Neural progenitor cell (in vitro differentiated cells): ENCODE data around the gene SLC6A9. TPM values are rescaled to one million over a fixed set of nuclear protein-coding genes. Genes with fewer than 3 reads are reported as not detected.

ENCODE experiments used
- DNase-seq: peaks from one replicate; pipeline ENCODE4 v3.0.0-alpha.2; 2016; ENCODE audit warnings: low spot score
- H2AFZ ChIP-seq: fragments of 200-600 bp; sonication (generic); replicated peaks from 2 replicates; pipeline ENCODE4 v1.6.1; 2016; ENCODE audit warnings: antibody characterized with exemption
- H3F3A ChIP-seq: fragments of 200-600 bp; sonication (generic); 2 replicates; pipeline ENCODE4 v1.6.1; 2016; ENCODE audit warnings: antibody characterized with exemption, low read depth
- H3K27ac ChIP-seq: fragments of 200-600 bp; sonication (generic); 2 replicates; pipeline ENCODE4 v1.5.1; 2016; ENCODE audit warnings: mild to moderate bottlenecking
- H3K27me3 ChIP-seq: fragments of 200-600 bp; sonication (generic); 2 replicates; pipeline ENCODE4 v1.6.1; 2016; ENCODE audit warnings: mild to moderate bottlenecking, moderate library complexity
- H3K36me3 ChIP-seq: fragments of 200-600 bp; sonication (generic); 2 replicates; pipeline ENCODE4 v1.5.1; 2016
- H3K4me1 ChIP-seq: fragments of 200-600 bp; sonication (generic); 2 replicates; pipeline ENCODE4 v1.6.1; 2016; ENCODE audit warnings: mixed run types
- H3K4me2 ChIP-seq: fragments of 200-600 bp; sonication (generic); 2 replicates; pipeline ENCODE4 v1.6.1; 2016
- H3K4me3 ChIP-seq: fragments of 200-600 bp; sonication (generic); 2 replicates; pipeline ENCODE4 v1.5.1; 2016
- H3K79me2 ChIP-seq: fragments of 200-600 bp; sonication (generic); 2 replicates; pipeline ENCODE4 v1.6.1; 2016; ENCODE audit warnings: low read depth
- H3K9ac ChIP-seq: fragments of 200-600 bp; sonication (generic); 2 replicates; pipeline ENCODE4 v1.6.1; 2016
- H3K9me3 ChIP-seq: fragments of 200-600 bp; sonication (generic); 2 replicates; pipeline ENCODE4 v1.5.1; 2016; ENCODE audit warnings: low read depth
- H4K20me1 ChIP-seq: fragments of 200-600 bp; sonication (generic); 2 replicates; pipeline ENCODE4 v1.6.1; 2016; ENCODE audit warnings: low read depth
- H3K27ac Mint-ChIP-seq: 3 replicates; pipeline ENCODE4 v1.8.0; 2021; ENCODE audit warnings: mixed read lengths
- H3K27me3 Mint-ChIP-seq: 2 replicates; pipeline ENCODE4 v1.8.0; 2022; ENCODE audit warnings: low read depth, mild to moderate bottlenecking, inconsistent platforms, moderate library complexity, mixed read lengths; ENCODE audit not compliant: insufficient read depth
- H3K36me3 Mint-ChIP-seq: 3 replicates; pipeline ENCODE4 v1.8.0; 2021; ENCODE audit warnings: mixed read lengths
- H3K4me1 Mint-ChIP-seq: 3 replicates; pipeline ENCODE4 v1.8.0; 2021; ENCODE audit warnings: mixed read lengths
- H3K4me3 Mint-ChIP-seq: 3 replicates; pipeline ENCODE4 v1.8.0; 2021; ENCODE audit warnings: mild to moderate bottlenecking, moderate library complexity, mixed read lengths
- H3K9me3 Mint-ChIP-seq: 3 replicates; pipeline ENCODE4 v1.8.0; 2020; ENCODE audit warnings: mixed read lengths
- CTCF ChIP-seq: fragments of 200-600 bp; sonication (generic); IDR thresholded peaks from 2 replicates; pipeline ENCODE4 v1.5.1; 2017; ENCODE audit warnings: antibody characterized with exemption, mild to moderate bottlenecking
- EZH2 ChIP-seq: fragments of 200-600 bp; sonication (generic); IDR thresholded peaks from 2 replicates; pipeline ENCODE4 v1.6.1; 2017; ENCODE audit warnings: antibody characterized with exemption, mild to moderate bottlenecking, moderate library complexity
- EZH2phosphoT487 ChIP-seq: fragments of 200-600 bp; sonication (generic); IDR thresholded peaks from 2 replicates; pipeline ENCODE4 v1.6.1; 2017; ENCODE audit warnings: antibody characterized with exemption
- total RNA-seq: library from RNA; depleted of rRNA; stranded (reverse); fragments of >200 nt; gene quantifications from 2 replicates; pipeline ENCODE4 v1.2.3, GENCODE V29; 2015; ENCODE audit warnings: low replicate concordance

Gene SLC6A9
- total RNA-seq, 1 donor from 2014 or later = 1.4 TPM

DNA sequence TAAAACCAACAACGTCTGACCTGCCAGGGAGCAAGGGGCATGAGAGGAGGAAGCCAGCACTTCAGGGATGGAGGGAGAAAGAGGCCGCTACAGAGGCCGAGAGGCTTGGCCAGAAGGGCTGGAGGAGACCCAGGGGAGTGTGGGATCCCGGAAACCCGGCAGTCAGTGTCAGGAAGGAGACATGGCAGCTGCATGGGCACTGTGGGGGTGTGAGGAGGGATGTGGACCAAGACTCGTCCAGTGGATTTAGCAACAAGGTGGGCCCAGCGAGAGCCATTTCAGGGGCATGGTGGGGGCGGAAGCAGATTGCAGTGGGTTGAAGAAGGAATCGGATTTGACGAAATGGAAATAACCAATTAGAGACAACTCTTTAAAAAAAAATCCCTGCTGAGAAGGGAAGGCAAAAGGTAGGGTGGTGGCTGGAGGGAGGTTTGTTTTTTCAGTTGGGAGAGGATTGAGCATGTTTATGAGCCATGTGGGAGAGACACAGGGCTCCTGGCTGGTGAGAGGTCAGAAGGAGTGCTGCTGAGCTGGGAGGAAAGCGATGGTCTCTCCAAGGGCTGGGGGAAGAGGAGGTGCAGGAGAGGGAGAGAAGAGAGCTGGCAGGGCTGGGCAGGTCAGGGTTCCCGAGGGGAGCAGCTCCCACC lies 47.9 kb downstream of the SLC6A9 start:
- Histone ChIP-seq H3K36me3 (no peaks in the 10 kb centered on the region), H3K9me3 (no peaks in the 10 kb centered on the region), H3K27me3 (no peaks in the 10 kb centered on the region), H3K27ac (no peak overlapping the region), H4K20me1 (peaks cover 11% of the 10 kb centered on the region), H3K4me3 (no peak overlapping the region), H3F3A (peaks cover 10% of the 10 kb centered on the region), H3K4me2 (no peak overlapping the region), H3K9ac (no peak overlapping the region), H3K4me1 (peaks cover 5% of the 10 kb centered on the region), H3K79me2 (peaks cover 15% of the 10 kb centered on the region), H2AFZ (no peak overlapping the region)
- Mint-ChIP-seq H3K36me3 (peaks cover 31% of the 10 kb centered on the region), H3K4me1 (peaks cover 22% of the 10 kb centered on the region), H3K27ac (peak overlapping the region; percentile 62), H3K27me3 (peaks cover 4% of the 10 kb centered on the region), H3K9me3 (no peaks in the 10 kb centered on the region), H3K4me3 (peak overlapping the region; percentile 63)
- no peak for TF ChIP-seq EZH2phosphoT487
- TF ChIP-seq EZH2 = no peak
- TF ChIP-seq CTCF = no peak
- DNase-seq = no peak

- Mint-ChIP-seq H3K4me1 (peaks cover 27% of the 10 kb centered on the region), H3K27me3 (peaks cover 4% of the 10 kb centered on the region), H3K9me3 (no peaks in the 10 kb centered on the region), H3K4me3 (peak overlapping the region; percentile 19), H3K36me3 (peaks cover 31% of the 10 kb centered on the region), H3K27ac (no peak overlapping the region)
- H3K27ac ChIP-seq = no peak overlapping the region
- peaks cover 15% of the 10 kb centered on the region for H3K79me2 ChIP-seq
- no peak overlapping the region for H3K9ac ChIP-seq
- H3K9me3 ChIP-seq = no peaks in the 10 kb centered on the region
- TF ChIP-seq EZH2 (no peak), CTCF (no peak), EZH2phosphoT487 (no peak)
- H3K36me3 ChIP-seq = no peaks in the 10 kb centered on the region
- no peak overlapping the region for H3K4me2 ChIP-seq
- no peak overlapping the region for H3K4me3 ChIP-seq
- no peak for DNase-seq
- H3K4me1 ChIP-seq = peaks cover 5% of the 10 kb centered on the region
- no peaks in the 10 kb centered on the region for H3K27me3 ChIP-seq
- no peak overlapping the region for H2AFZ ChIP-seq
- peaks cover 17% of the 10 kb centered on the region for H4K20me1 ChIP-seq
- H3F3A ChIP-seq = peaks cover 16% of the 10 kb centered on the region
Observed at GRCh38 chr1:43982808-43983207, 48.5 kb downstream of the SLC6A9 start.

GRCh38 chr1:43982241-43982640 lies 49.0 kb downstream of the SLC6A9 start:
- Mint-ChIP-seq H3K9me3 (no peaks in the 10 kb centered on the region), H3K27ac (no peak overlapping the region), H3K27me3 (peaks cover 4% of the 10 kb centered on the region), H3K4me3 (peak overlapping the region; percentile 65), H3K4me1 (peaks cover 33% of the 10 kb centered on the region), H3K36me3 (peaks cover 33% of the 10 kb centered on the region)
- no peak overlapping the region for H3K4me3 ChIP-seq
- no peak for DNase-seq
- H3F3A ChIP-seq = peaks cover 21% of the 10 kb centered on the region
- H4K20me1 ChIP-seq = peaks cover 19% of the 10 kb centered on the region
- no peak overlapping the region for H2AFZ ChIP-seq
- H3K4me1 ChIP-seq = peaks cover 5% of the 10 kb centered on the region
- peaks cover 15% of the 10 kb centered on the region for H3K79me2 ChIP-seq
- H3K27me3 ChIP-seq = no peaks in the 10 kb centered on the region
- no peak overlapping the region for H3K4me2 ChIP-seq
- H3K36me3 ChIP-seq = no peaks in the 10 kb centered on the region
- H3K9me3 ChIP-seq = no peaks in the 10 kb centered on the region
- no peak overlapping the region for H3K9ac ChIP-seq
- TF ChIP-seq EZH2phosphoT487 (no peak), EZH2 (no peak), CTCF (no peak)
- H3K27ac ChIP-seq = no peak overlapping the region
